ENCODE measurements around the gene FIG4. TPM values are rescaled to one million over a fixed set of nuclear protein-coding genes. Genes with fewer than 3 reads are reported as not detected.

The FIG4 gene
- polyA plus RNA-seq, 3 donors: 27.2 to 65.3 (median 53.7) TPM

- H3K36me3 Mint-ChIP-seq: peaks cover 61 to 72% of the 10 kb centered on the region in 2 donors
- peaks cover 0 to 6% (median 0%) of the 10 kb centered on the region in 7 donors for H3K9me3 Mint-ChIP-seq
- TF ChIP-seq, protein P1, sequence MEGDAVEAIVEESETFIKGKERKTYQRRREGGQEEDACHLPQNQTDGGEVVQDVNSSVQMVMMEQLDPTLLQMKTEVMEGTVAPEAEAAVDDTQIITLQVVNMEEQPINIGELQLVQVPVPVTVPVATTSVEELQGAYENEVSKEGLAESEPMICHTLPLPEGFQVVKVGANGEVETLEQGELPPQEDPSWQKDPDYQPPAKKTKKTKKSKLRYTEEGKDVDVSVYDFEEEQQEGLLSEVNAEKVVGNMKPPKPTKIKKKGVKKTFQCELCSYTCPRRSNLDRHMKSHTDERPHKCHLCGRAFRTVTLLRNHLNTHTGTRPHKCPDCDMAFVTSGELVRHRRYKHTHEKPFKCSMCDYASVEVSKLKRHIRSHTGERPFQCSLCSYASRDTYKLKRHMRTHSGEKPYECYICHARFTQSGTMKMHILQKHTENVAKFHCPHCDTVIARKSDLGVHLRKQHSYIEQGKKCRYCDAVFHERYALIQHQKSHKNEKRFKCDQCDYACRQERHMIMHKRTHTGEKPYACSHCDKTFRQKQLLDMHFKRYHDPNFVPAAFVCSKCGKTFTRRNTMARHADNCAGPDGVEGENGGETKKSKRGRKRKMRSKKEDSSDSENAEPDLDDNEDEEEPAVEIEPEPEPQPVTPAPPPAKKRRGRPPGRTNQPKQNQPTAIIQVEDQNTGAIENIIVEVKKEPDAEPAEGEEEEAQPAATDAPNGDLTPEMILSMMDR (IDR thresholded peaks at IDR 0.05): no peak
- Histone ChIP-seq H3K4me2 (replicated peaks; ENCODE audit: extremely low read depth, low read length, poor library complexity, severe bottlenecking) (no peak overlapping the region), H3K27me3 (ENCODE audit: control insufficient read depth in 2 of 2, insufficient read depth in 2 of 2, low read length in 2 of 2) (no peaks in the 10 kb centered on the region), H3K27ac (ENCODE audit: low read depth in 1 of 2, low read length in 2 of 2) (no peak overlapping the region), H3K79me2 (ENCODE audit: insufficient read depth, low read length) (no peaks in the 10 kb centered on the region), H3K9me3 (replicated peaks in 1 of 2; ENCODE audit: control insufficient read depth in 1 of 2, insufficient read depth in 1 of 2, low read length in 2 of 2) (no peaks in the 10 kb centered on the region), H4K20me1 (ENCODE audit: insufficient read depth, low read length) (no peaks in the 10 kb centered on the region), H3K4me3 (replicated peaks in 1 of 3; ENCODE audit: low read depth in 2 of 3, low read length in 3 of 3) (no peak overlapping the region), H3K36me3 (replicated peaks in 1 of 2; ENCODE audit: control insufficient read depth in 1 of 2, insufficient read depth in 2 of 2, low read length in 2 of 2) (peaks cover 43 to 82% of the 10 kb centered on the region in 2 donors), H3K9ac (ENCODE audit: insufficient read depth, low read length, poor library complexity, severe bottlenecking) (no peak overlapping the region), H3K4me1 (ENCODE audit: control insufficient read depth in 1 of 2, insufficient read depth in 2 of 2, low read length in 2 of 2) (no peaks in the 10 kb centered on the region), H2AFZ (ENCODE audit: insufficient read depth, low read depth, low read length, poor library complexity, severe bottlenecking) (no peak overlapping the region)
- no peak overlapping the region for H3K4me3 Mint-ChIP-seq
- DNase-seq: no peak
- H3K27me3 Mint-ChIP-seq (ENCODE audit: low read depth in 3 of 3): no peaks in the 10 kb centered on the region
- WGBS (ENCODE audit: insufficient coverage): no CpG with 5 or more reads among the region's 1 CpG
- peaks cover 3% of the 10 kb centered on the region for H3K4me1 Mint-ChIP-seq
- intact Hi-C loops (cut with micrococcal nuclease): no loop called here
- H3K27ac Mint-ChIP-seq: no peak overlapping the region
Measured at GRCh38 chr6:109762769-109763441, 71.8 kb downstream of the FIG4 start.

- Histone ChIP-seq H3K4me2 (replicated peaks; ENCODE audit: extremely low read depth, low read length, poor library complexity, severe bottlenecking) (no peak overlapping the region), H3K9ac (ENCODE audit: insufficient read depth, low read length, poor library complexity, severe bottlenecking) (no peak overlapping the region), H3K4me1 (ENCODE audit: control insufficient read depth in 1 of 2, insufficient read depth in 2 of 2, low read length in 2 of 2) (peaks cover 23 to 25% of the 10 kb centered on the region in 2 donors), H4K20me1 (ENCODE audit: insufficient read depth, low read length) (no peaks in the 10 kb centered on the region), H3K27me3 (ENCODE audit: control insufficient read depth in 2 of 2, insufficient read depth in 2 of 2, low read length in 2 of 2) (no peaks in the 10 kb centered on the region), H3K79me2 (ENCODE audit: insufficient read depth, low read length) (no peaks in the 10 kb centered on the region), H3K4me3 (replicated peaks in 1 of 3; ENCODE audit: low read depth in 2 of 3, low read length in 3 of 3) (no peak overlapping the region), H3K36me3 (replicated peaks in 1 of 2; ENCODE audit: control insufficient read depth in 1 of 2, insufficient read depth in 2 of 2, low read length in 2 of 2) (peaks cover 41 to 76% of the 10 kb centered on the region in 2 donors), H2AFZ (ENCODE audit: insufficient read depth, low read depth, low read length, poor library complexity, severe bottlenecking) (no peak overlapping the region), H3K9me3 (replicated peaks in 1 of 2; ENCODE audit: control insufficient read depth in 1 of 2, insufficient read depth in 1 of 2, low read length in 2 of 2) (no peaks in the 10 kb centered on the region), H3K27ac (ENCODE audit: low read depth in 1 of 2, low read length in 2 of 2) (no peak overlapping the region)
- DNase-seq: no peak
- peaks cover 21% of the 10 kb centered on the region for H3K4me1 Mint-ChIP-seq
- H3K27me3 Mint-ChIP-seq (ENCODE audit: low read depth in 3 of 3): peaks cover 0 to 1% (median 0%) of the 10 kb centered on the region in 3 donors
- peaks cover 0 to 2% (median 0%) of the 10 kb centered on the region in 7 donors for H3K9me3 Mint-ChIP-seq
- peak overlapping the region in 1 of 7 donors; percentile 36 for H3K27ac Mint-ChIP-seq
- intact Hi-C loops (cut with micrococcal nuclease): no loop called here
- WGBS (ENCODE audit: insufficient coverage): 100% methylated on average over 2 of the region's 3 CpGs
- H3K36me3 Mint-ChIP-seq: peaks cover 52 to 56% of the 10 kb centered on the region in 2 donors
- no peak overlapping the region for H3K4me3 Mint-ChIP-seq
- TF ChIP-seq, protein P1 (IDR thresholded peaks at IDR 0.05): no peak
Measured at GRCh38 chr6:109766167-109766566, 75.1 kb downstream of the FIG4 start.
